Mesendoderm (in vitro differentiated cells): ENCODE measurements around the gene WDHD1. TPM values are rescaled to one million over a fixed set of nuclear protein-coding genes. Genes with fewer than 3 reads are reported as not detected.

Experiments used
- DNase-seq: peaks from one replicate; pipeline ENCODE4 v3.0.0; 2013
- H2AK5ac ChIP-seq: 2 replicates; pipeline ENCODE4 v1.6.1; 2013; ENCODE audit warnings: low read length, inconsistent platforms
- H2BK120ac ChIP-seq: 2 replicates; pipeline ENCODE4 v1.6.1; 2013; ENCODE audit warnings: low read depth, mild to moderate bottlenecking, low read length, moderate library complexity, mixed read lengths
- H2BK15ac ChIP-seq: replicated peaks from 2 replicates; pipeline ENCODE4 v1.6.1; 2013; ENCODE audit warnings: low read depth, mild to moderate bottlenecking, moderate library complexity
- H2BK5ac ChIP-seq: 2 replicates; pipeline ENCODE4 v1.6.1; 2013; ENCODE audit warnings: low read length, inconsistent platforms
- H3K18ac ChIP-seq: 2 replicates; pipeline ENCODE4 v1.6.1; 2013; ENCODE audit warnings: mild to moderate bottlenecking, low read length, mixed read lengths
- H3K23ac ChIP-seq: one replicate; pipeline ENCODE4 v1.6.1; 2013; ENCODE audit warnings: low read length
- H3K27ac ChIP-seq: 2 replicates; pipeline ENCODE4 v1.5.1; 2013; ENCODE audit warnings: low read depth, mild to moderate bottlenecking, inconsistent platforms, low read length, moderate library complexity
- H3K27me3 ChIP-seq: 2 replicates; pipeline ENCODE4 v1.6.1; 2013; ENCODE audit warnings: low read length, control low read depth, mild to moderate bottlenecking, inconsistent platforms; ENCODE audit not compliant: insufficient read depth, poor library complexity
- H3K36me3 ChIP-seq: 2 replicates; pipeline ENCODE4 v1.6.1; 2013; ENCODE audit warnings: low read length, inconsistent platforms; ENCODE audit not compliant: control insufficient read depth, insufficient read depth
- H3K4ac ChIP-seq: one replicate; pipeline ENCODE4 v1.6.1; 2013; ENCODE audit warnings: low read depth, mild to moderate bottlenecking, low read length, moderate library complexity
- H3K4me1 ChIP-seq: 2 replicates; pipeline ENCODE4 v1.6.1; 2013; ENCODE audit warnings: low read depth, low read length, inconsistent platforms; ENCODE audit not compliant: control insufficient read depth
- H3K4me2 ChIP-seq: 2 replicates; pipeline ENCODE4 v1.6.1; 2013; ENCODE audit warnings: low read length
- H3K4me3 ChIP-seq: 2 replicates; pipeline ENCODE4 v1.5.1; 2013; ENCODE audit warnings: mild to moderate bottlenecking, low read length
- H3K56ac ChIP-seq: one replicate; pipeline ENCODE4 v1.6.1; 2013; ENCODE audit warnings: low read length
- H3K79me1 ChIP-seq: 2 replicates; pipeline ENCODE4 v1.6.1; 2013; ENCODE audit warnings: low read length, inconsistent platforms
- H3K79me2 ChIP-seq: 2 replicates; pipeline ENCODE4 v1.6.1; 2013; ENCODE audit warnings: mild to moderate bottlenecking, low read length; ENCODE audit not compliant: control insufficient read depth, insufficient read depth
- H3K9ac ChIP-seq: 2 replicates; pipeline ENCODE4 v1.6.1; 2013; ENCODE audit warnings: low read length, inconsistent platforms
- H4K5ac ChIP-seq: one replicate; pipeline ENCODE4 v1.6.1; 2013; ENCODE audit warnings: low read length
- H4K8ac ChIP-seq: one replicate; pipeline ENCODE4 v1.6.1; 2013; ENCODE audit warnings: low read depth, mild to moderate bottlenecking, control low read depth, low read length, moderate library complexity
- WGBS: extraction: QIAGEN DNeasy Blood & Tissue Kit; methylation state at CpG from one replicate; pipeline ENCODE4 v1.1.7; 2013; ENCODE audit warnings: low lambda C conversion rate, missing lambda C conversion rate; ENCODE audit not compliant: insufficient coverage; ENCODE audit errors: extremely low coverage; 5-methylcytosine and 5-hydroxymethylcytosine counted together
- polyA plus RNA-seq, 2 experiments: library from polyadenylated mRNA; stranded (reverse); fragments of 200-250 nt; gene quantifications; one replicate each; pipeline ENCODE4 v1.2.3, GENCODE V29; 2013

The WDHD1 gene
- polyA plus RNA-seq (2013, experiment 1 of 2): 23.4 TPM
- polyA plus RNA-seq (2013, experiment 2 of 2): 22.4 TPM

- no peak within 1 kb of the TSS for H2BK15ac ChIP-seq
- H3K23ac ChIP-seq: no peak within 1 kb of the TSS
- peaks cover 34% of the 10 kb centered on the region for H3K79me2 ChIP-seq
- peak within 1 kb of the TSS; percentile 86 for H3K4me3 ChIP-seq
- DNase-seq: peak; percentile 97
- peak within 1 kb of the TSS; percentile 75 for H3K18ac ChIP-seq
- H3K4me1 ChIP-seq: peaks cover 5% of the 10 kb centered on the region
- H3K27ac ChIP-seq: peak within 1 kb of the TSS; percentile 96
- no peak within 1 kb of the TSS for H4K5ac ChIP-seq
- peak within 1 kb of the TSS; percentile 29 for H3K4me2 ChIP-seq
- no peak within 1 kb of the TSS for H2AK5ac ChIP-seq
- WGBS: no CpG with 5 or more reads among the region's 56 CpGs
- peak within 1 kb of the TSS; percentile 98 for H3K9ac ChIP-seq
- peak within 1 kb of the TSS; percentile 82 for H2BK5ac ChIP-seq
- no peak within 1 kb of the TSS for H2BK120ac ChIP-seq
- peak within 1 kb of the TSS; percentile 56 for H4K8ac ChIP-seq
- no peaks in the 10 kb centered on the region for H3K27me3 ChIP-seq
- no peaks in the 10 kb centered on the region for H3K36me3 ChIP-seq
- H3K4ac ChIP-seq: peak within 1 kb of the TSS; percentile 66
- no peaks in the 10 kb centered on the region for H3K79me1 ChIP-seq
- peak within 1 kb of the TSS; percentile 99 for H3K56ac ChIP-seq
Observed at GRCh38 chr14:55026793-55027561, at the start of gene WDHD1, which contains the start of gene SOCS4. TSS of gene WDHD1 (minus strand) at chr14:55027099. CDS start at chr14:55026787, 312 bp downstream. TSS of gene SOCS4 (plus strand) at chr14:55027236. CDS start at chr14:55043042, 15,806 bp downstream.

GRCh38 chr14:55075628-55076175 is 48.8 kb upstream of the WDHD1 start:
- H3K4me1 ChIP-seq: no peaks in the 10 kb centered on the region
- no peak overlapping the region for H4K8ac ChIP-seq
- H2BK120ac ChIP-seq: no peak overlapping the region
- H3K18ac ChIP-seq: no peak overlapping the region
- no peak overlapping the region for H4K5ac ChIP-seq
- no peak overlapping the region for H3K23ac ChIP-seq
- H3K79me2 ChIP-seq: no peaks in the 10 kb centered on the region
- no peak overlapping the region for H2BK5ac ChIP-seq
- no peak overlapping the region for H3K4me2 ChIP-seq
- H3K4me3 ChIP-seq: no peak overlapping the region
- WGBS: no CpG with 5 or more reads among the region's 3 CpGs
- no peaks in the 10 kb centered on the region for H3K36me3 ChIP-seq
- no peak overlapping the region for H3K9ac ChIP-seq
- H3K79me1 ChIP-seq: no peaks in the 10 kb centered on the region
- no peak overlapping the region for H2BK15ac ChIP-seq
- no peak for DNase-seq
- H3K4ac ChIP-seq: no peak overlapping the region
- H3K27me3 ChIP-seq: no peaks in the 10 kb centered on the region
- H3K56ac ChIP-seq: no peak overlapping the region
- no peak overlapping the region for H3K27ac ChIP-seq
- H2AK5ac ChIP-seq: no peak overlapping the region

- Histone ChIP-seq H3K56ac (no peak overlapping the region), H2AK5ac (no peak overlapping the region), H2BK15ac (no peak overlapping the region), H3K4me3 (no peak overlapping the region), H3K9ac (no peak overlapping the region), H3K23ac (no peak overlapping the region), H3K18ac (no peak overlapping the region), H3K4me2 (no peak overlapping the region), H3K4me1 (no peaks in the 10 kb centered on the region), H2BK120ac (no peak overlapping the region), H2BK5ac (no peak overlapping the region), H3K4ac (no peak overlapping the region), H3K79me1 (no peaks in the 10 kb centered on the region), H3K27ac (no peak overlapping the region), H3K27me3 (no peaks in the 10 kb centered on the region), H4K5ac (no peak overlapping the region), H4K8ac (no peak overlapping the region), H3K79me2 (no peaks in the 10 kb centered on the region), H3K36me3 (no peaks in the 10 kb centered on the region)
- WGBS: no CpG with 5 or more reads among the region's 5 CpGs
- DNase-seq: peak; percentile 52
Observed at GRCh38 chr14:55074662-55075061, 47.8 kb upstream of the WDHD1 start.

- no peaks in the 10 kb centered on the region for H3K36me3 ChIP-seq
- no peak overlapping the region for H3K23ac ChIP-seq
- no peak overlapping the region for H2BK5ac ChIP-seq
- no peak overlapping the region for H3K56ac ChIP-seq
- no CpG with 5 or more reads among the region's 2 CpGs for WGBS
- H4K5ac ChIP-seq: no peak overlapping the region
- no peaks in the 10 kb centered on the region for H3K4me1 ChIP-seq
- H3K27me3 ChIP-seq: no peaks in the 10 kb centered on the region
- no peak overlapping the region for H2AK5ac ChIP-seq
- H3K79me2 ChIP-seq: no peaks in the 10 kb centered on the region
- no peak overlapping the region for H2BK15ac ChIP-seq
- no peak overlapping the region for H3K4ac ChIP-seq
- H4K8ac ChIP-seq: no peak overlapping the region
- H3K4me2 ChIP-seq: no peak overlapping the region
- no peak overlapping the region for H3K18ac ChIP-seq
- DNase-seq: no peak
- no peak overlapping the region for H2BK120ac ChIP-seq
- no peak overlapping the region for H3K4me3 ChIP-seq
- no peak overlapping the region for H3K27ac ChIP-seq
- no peak overlapping the region for H3K9ac ChIP-seq
- H3K79me1 ChIP-seq: no peaks in the 10 kb centered on the region
Observed at GRCh38 chr14:55073856-55074255, 47.0 kb upstream of the WDHD1 start.

GRCh38 chr14:55071870-55072640 is 45.2 kb upstream of the WDHD1 start:
- Histone ChIP-seq H4K5ac (no peak overlapping the region), H3K27me3 (no peaks in the 10 kb centered on the region), H2BK120ac (no peak overlapping the region), H3K4ac (no peak overlapping the region), H3K36me3 (no peaks in the 10 kb centered on the region), H2AK5ac (no peak overlapping the region), H3K27ac (no peak overlapping the region), H4K8ac (no peak overlapping the region), H2BK5ac (no peak overlapping the region), H3K4me1 (no peaks in the 10 kb centered on the region), H3K79me1 (no peaks in the 10 kb centered on the region), H3K79me2 (no peaks in the 10 kb centered on the region), H3K23ac (no peak overlapping the region), H2BK15ac (no peak overlapping the region), H3K56ac (no peak overlapping the region), H3K9ac (no peak overlapping the region), H3K18ac (no peak overlapping the region), H3K4me2 (no peak overlapping the region), H3K4me3 (no peak overlapping the region)
- no peak for DNase-seq
- no CpG with 5 or more reads among the region's 10 CpGs for WGBS
